NCI-H446 (cell line): ENCODE results near the gene CCL19.
A peak's percentile ranks its signal among the peaks of the same experiment; 100 is the strongest.

Experiments
- DNase-seq, 2 experiments: peaks; one replicate each; lab custom pipeline; 2025; lab: John Stamatoyannopoulos, UW

CCL19 gene

GRCh38 chr9:34694811-34695210 is 3.7 kb upstream of the CCL19 start:
- no peak for DNase-seq

DNA sequence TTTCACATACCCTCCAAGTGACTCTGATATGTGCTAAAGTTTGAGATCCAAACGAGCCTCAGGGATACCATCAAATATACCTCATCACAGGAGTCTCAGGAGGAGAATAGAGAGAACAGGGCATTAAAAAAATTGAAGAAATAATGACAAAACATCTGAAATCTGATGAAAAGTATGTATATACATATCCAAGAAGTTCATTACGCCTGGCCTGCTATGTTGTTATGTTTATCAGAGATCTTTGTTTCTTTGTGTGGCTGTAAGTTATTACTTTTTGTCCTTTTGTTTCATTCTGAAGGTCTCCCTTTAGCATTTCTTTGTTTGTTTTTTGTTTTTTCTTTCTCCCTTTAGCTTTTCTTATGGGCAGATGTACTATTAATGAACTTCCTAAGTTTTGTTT is 2.5 kb upstream of the CCL19 start:
- no peak for DNase-seq

DNA sequence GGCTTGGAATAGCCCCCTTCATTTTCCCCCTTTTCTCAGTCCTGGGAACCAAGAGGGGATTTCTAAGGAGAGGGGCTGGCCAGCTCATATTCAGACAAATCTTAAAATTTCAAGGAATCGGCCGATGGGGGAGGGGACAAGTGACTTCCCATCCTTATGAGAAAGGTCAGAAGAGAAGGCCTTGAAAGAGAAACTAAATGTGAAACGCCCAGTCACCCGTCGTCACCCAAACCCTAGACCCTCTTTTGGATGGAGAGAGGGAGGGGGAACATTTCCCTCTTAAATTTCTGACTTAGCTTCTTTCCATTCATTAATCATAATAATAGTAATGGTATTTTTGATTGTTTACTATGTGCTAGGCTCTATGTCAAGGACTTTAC is 850 bp upstream of the CCL19 start:
- DNase-seq: no peak

- DNase-seq: no peak
These were observed 1.6 kb downstream of the CCL19 start for GRCh38 chr9:34689512-34689911.

DNA sequence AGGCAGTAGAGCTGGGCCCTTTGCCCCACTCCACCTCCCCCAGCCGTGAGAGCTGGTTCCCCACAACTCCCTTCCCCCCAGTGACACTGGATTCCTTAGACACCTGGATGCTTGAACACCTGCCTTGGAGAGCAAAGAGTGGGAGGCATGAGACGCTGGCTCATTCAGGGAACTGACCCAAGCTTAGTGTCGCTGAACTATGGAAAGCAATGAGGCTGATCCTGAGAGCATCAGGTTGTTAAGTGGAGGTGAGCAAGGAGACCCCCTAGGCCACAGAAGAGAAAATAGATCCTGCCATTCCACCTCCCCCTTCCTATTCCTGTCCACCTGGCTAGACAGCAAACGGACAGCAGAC is 2.0 kb downstream of the CCL19 start:
- DNase-seq: no peak

- DNase-seq: no peak
These were observed 2.6 kb downstream of the CCL19 start for GRCh38 chr9:34688329-34689115.

DNA sequence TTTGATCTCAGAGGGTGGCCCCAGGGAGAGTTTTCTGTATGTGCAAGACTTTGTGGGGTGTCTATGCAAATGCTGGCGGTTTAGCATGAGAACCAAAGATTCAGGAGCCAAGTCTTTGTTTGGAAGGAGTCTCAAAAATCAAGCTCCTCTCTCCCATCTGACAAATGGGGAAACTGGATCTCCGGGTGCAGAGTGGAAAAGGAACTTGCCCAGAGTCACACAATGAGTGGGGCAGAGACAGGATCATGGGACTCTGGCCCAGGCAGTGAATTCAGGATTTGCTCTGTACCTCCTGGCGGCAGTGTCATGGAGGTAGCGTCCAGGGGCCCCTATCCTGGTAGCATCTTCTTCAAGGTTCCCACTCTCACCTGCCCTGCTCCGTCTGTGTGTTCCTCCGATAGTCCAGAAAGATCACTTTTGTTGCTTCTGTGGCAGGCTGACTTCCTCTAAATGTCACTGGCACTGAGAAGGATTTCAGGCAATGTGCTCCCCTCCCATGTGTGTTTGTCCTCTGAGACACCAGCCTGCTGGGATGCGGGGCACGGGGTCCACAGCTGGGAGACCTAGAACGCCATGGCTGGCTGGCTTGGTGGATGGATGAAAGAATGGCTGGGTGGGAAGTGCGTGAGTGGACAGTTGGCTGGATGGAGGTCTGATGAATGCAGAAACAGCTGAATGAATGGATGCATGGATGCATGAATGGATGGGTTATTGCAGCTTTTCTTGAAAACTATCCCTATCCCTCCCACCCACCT is 3.6 kb downstream of the CCL19 start:
- DNase-seq: no peak

DNA sequence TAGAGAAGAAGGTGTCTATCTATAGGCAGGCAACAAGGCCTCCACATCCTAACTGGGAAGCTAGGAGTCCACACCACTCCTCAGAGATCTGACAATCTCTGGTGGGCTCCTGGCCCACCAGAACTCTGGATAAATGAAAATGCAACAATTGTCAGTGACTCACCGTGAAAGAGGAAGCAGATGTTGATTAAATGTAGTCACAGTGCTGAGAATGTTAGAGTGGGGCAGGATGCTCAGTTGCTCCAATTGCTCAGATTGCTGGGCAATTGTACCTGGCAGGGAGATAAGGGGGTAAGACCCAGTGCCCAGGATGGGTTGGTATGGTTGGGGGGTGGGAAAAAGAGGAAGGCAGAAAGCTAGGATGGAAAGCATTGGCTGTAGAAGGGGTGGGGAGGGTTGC is 4.3 kb downstream of the CCL19 start:
- DNase-seq: no peak

GRCh38 chr9:34686231-34686630 is 4.8 kb downstream of the CCL19 start:
- DNase-seq: peak in 1 of 2 experiments; percentile 18

DNA sequence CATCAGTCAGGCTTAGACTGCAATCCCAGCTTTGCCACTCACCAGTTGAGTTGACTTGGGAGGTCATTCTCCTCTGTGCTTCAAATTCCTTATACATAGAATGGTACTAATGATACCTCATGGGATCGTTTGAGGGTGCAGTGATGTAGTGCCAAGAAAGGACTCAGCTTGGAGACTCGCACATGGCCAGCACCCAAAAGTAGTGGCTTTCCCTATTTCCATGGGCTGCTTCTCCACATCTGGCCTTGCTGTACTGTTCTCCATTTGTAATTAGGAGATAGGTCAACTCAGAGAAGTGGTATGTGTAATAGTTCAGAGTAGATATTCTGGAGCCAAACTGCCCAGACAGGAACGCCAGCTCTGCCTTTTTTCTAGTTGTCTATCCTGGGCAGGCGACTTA is 5.5 kb downstream of the CCL19 start:
- DNase-seq: no peak

DNA sequence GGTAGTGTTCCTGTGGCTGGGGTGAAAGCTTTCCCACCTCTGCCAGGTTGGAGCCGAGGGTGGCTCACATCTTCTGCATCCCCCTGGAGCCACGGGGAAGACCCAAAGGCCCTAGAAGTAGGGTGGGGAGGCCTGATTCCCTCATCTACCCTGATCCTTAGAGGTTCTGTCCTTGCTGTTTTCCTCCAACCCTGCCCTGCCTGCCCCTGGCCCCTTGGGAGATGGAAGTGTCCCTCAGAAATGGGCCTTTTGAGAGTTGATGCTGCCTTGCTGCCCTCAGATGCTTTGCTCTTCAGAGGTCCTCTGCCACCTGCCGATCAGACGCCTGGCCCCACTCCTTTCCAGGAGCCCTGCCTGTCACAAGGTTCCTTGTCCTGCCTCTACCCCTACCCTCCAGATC is 6.3 kb downstream of the CCL19 start:
- DNase-seq: no peak

DNA sequence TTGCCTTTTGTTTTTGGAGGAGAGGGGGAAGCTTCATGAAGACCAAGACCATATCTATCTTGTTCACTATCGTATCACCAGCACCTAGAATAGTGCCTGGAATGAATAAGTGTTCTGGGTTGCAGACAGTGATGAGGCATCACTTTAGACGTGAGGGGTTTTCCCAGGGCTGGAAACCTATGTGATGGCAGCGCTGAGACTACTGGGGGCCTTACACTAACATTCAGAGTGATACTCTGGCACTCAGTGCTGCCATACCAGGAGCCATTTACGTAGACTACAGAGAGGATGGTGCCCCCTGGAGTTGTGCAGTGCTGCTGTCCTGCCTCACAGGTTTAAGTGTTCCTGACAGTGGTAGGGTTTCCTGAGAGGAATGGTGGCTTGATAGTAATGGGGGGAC is 6.9 kb downstream of the CCL19 start:
- no peak for DNase-seq

DNA sequence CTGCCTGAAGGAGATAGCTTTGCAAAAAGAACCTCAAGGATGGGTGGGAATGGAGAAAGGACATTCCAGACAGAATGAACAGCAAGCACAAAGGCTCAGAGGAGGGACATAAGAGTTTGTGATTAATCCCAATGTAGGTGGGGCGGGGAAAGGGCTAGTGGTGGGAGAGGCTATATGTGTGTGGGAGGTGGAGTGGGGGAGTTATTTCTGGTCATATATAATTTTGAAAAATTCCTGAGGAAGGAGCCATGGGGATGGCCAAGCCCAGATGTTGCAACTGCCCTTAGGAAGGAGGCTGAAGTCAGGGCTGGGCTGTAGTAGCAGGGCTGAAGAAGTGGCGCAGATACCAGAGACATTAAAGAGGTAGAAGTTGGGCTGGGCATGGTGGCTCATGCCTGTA is 15.2 kb downstream of the CCL19 start:
- DNase-seq: no peak

- DNase-seq: peak; percentile 74 to 81
These were observed 15.9 kb downstream of the CCL19 start for GRCh38 chr9:34675048-34675714.

GRCh38 chr9:34674440-34674839 is 16.6 kb downstream of the CCL19 start:
- DNase-seq: no peak

- DNase-seq: no peak
These were observed 19.8 kb downstream of the CCL19 start for GRCh38 chr9:34671307-34671706.

GRCh38 chr9:34669809-34670562 is 21.1 kb downstream of the CCL19 start:
- no peak for DNase-seq

GRCh38 chr9:34665381-34666250 is 25.5 kb downstream of the CCL19 start:
- DNase-seq: peak; percentile 51 to 85

DNA sequence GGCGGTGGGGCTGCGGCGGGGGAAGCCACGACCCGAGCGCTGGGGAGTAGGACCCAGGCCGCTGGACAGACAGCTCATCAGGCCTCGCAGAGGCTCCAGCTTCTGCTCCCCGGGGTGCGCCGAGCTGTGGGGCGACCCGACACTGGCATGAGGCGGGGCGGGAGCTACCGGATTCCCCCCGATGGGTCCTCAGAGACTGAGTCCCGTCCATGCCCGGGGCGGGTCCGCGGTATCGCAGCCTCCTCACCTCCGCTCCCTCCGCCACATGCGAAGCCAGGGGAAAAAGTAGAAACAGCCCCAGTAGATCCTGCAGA is 26.1 kb downstream of the CCL19 start:
- DNase-seq: no peak

- peak; percentile 9 to 18 for DNase-seq
These were observed 26.6 kb downstream of the CCL19 start for GRCh38 chr9:34664281-34665066.

DNA sequence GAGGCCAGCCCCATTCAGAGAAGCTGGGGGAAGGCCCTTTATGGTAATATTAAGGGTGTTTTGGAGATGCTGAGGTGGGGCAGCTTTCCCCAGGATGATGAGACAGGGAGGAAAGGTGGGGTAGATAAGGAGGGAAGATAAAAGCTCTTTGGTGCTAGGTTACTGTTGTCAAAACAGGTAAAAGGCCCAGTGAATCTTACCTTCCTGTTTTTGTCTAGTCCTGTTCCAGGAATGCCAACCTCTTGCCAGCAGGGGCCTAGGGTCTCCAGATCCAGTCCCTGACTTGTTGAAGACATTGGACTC is 27.8 kb downstream of the CCL19 start:
- DNase-seq: no peak
